Endothelial cell (in vitro differentiated cells): ENCODE data around the gene FGF10. TPM values are rescaled to one million over a fixed set of nuclear protein-coding genes. Genes with fewer than 3 reads are reported as not detected.
A peak's percentile ranks its signal among the peaks of the same experiment; 100 is the strongest.

Experiments
- DNase-seq: peaks from one replicate; pipeline ENCODE4 v3.0.0; 2021; ENCODE audit warnings: low spot score
- H3K27ac Mint-ChIP-seq: one replicate; pipeline ENCODE4 v1.8.0; 2021; ENCODE audit warnings: mixed read lengths, inconsistent platforms; ENCODE audit not compliant: unreplicated experiment
- H3K27me3 Mint-ChIP-seq: one replicate; pipeline ENCODE4 v1.8.0; 2021; ENCODE audit warnings: mild to moderate bottlenecking, moderate library complexity, mixed read lengths, inconsistent platforms; ENCODE audit not compliant: unreplicated experiment
- H3K36me3 Mint-ChIP-seq: one replicate; pipeline ENCODE4 v1.8.0; 2021; ENCODE audit warnings: mild to moderate bottlenecking, low read depth, mixed read lengths, inconsistent platforms; ENCODE audit not compliant: unreplicated experiment
- H3K4me1 Mint-ChIP-seq: one replicate; pipeline ENCODE4 v1.8.0; 2021; ENCODE audit warnings: mild to moderate bottlenecking, mixed read lengths, inconsistent platforms; ENCODE audit not compliant: unreplicated experiment
- H3K4me3 Mint-ChIP-seq: one replicate; pipeline ENCODE4 v1.8.0; 2021; ENCODE audit warnings: mild to moderate bottlenecking, mixed read lengths, inconsistent platforms; ENCODE audit not compliant: unreplicated experiment
- H3K9me3 Mint-ChIP-seq: one replicate; pipeline ENCODE4 v1.8.0; 2021; ENCODE audit warnings: mixed read lengths, inconsistent platforms; ENCODE audit not compliant: unreplicated experiment
- CTCF ChIP-seq: fragments of 200-600 bp; sonication (generic); IDR thresholded peaks from one replicate; pipeline ENCODE4 v1.5.0; 2021; ENCODE audit warnings: antibody characterized with exemption; ENCODE audit not compliant: unreplicated experiment
- total RNA-seq: library from RNA; stranded (reverse); fragmentation: NEBNext Ultra II Directional; extraction: Animal tissue kit (Norgen Biotek cat#: 25700); gene quantifications from one replicate; pipeline ENCODE4 v1.2.1, GENCODE V29; 2021; ENCODE audit not compliant: unreplicated experiment

FGF10 gene
- total RNA-seq, 1 donor from 2014 or later = 0.15 TPM

DNA sequence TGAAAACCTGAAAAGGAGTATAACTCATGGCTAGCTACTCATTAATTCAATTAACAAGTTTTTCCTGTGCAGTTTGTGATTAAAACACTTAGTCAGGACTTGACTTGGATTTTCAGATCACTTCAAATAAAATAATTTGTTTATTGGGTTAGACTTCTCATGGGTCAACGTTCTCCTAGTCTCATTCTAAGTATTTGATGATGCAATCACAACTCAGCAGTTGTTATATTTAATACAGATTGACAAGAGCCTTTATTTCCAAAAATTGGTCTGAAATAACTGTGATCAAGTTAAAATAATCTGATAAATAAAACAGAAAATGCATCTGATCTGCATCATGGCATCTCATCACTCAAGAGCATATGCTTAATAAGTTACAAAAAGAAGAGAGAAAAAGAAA is 113.9 kb downstream of the FGF10 start:
- Mint-ChIP-seq H3K27me3 (no peaks in the 10 kb centered on the region), H3K4me1 (no peaks in the 10 kb centered on the region), H3K36me3 (no peaks in the 10 kb centered on the region), H3K4me3 (no peak overlapping the region), H3K27ac (no peak overlapping the region), H3K9me3 (no peaks in the 10 kb centered on the region)
- no peak for TF ChIP-seq CTCF
- no peak for DNase-seq

DNA sequence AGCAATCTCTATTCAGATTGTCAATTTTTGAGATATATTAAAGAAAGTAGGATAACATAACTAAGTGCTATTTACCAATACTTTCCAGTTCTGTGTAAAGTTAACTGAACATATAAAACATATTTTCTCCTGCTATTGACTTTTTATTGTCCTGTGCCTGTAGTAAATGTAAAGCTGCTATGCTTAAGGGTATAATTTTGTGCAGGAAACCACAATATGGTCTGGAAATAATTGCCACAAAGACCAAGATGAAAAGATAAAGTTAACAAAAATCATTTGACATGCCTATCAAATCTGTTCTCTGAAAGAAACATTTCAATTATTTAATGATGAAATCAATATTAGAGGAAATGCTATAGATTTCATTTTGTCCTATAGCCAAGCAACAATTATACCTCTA is 121.3 kb downstream of the FGF10 start:
- Mint-ChIP-seq H3K27ac (peak overlapping the region; percentile 72), H3K4me3 (no peak overlapping the region)

GRCh38 chr5:44266882-44267576 is 122.2 kb downstream of the FGF10 start:
- Mint-ChIP-seq H3K9me3 (no peaks in the 10 kb centered on the region), H3K4me3 (no peak overlapping the region), H3K4me1 (peaks cover 11% of the 10 kb centered on the region), H3K27ac (peak overlapping the region; percentile 93), H3K36me3 (no peaks in the 10 kb centered on the region), H3K27me3 (no peaks in the 10 kb centered on the region)
- peak; percentile 33 for DNase-seq
- TF ChIP-seq CTCF = no peak

More for the DNA sequence above, 121.3 kb downstream of the FGF10 start:
- Mint-ChIP-seq H3K9me3 (no peaks in the 10 kb centered on the region), H3K4me1 (peaks cover 11% of the 10 kb centered on the region), H3K36me3 (no peaks in the 10 kb centered on the region), H3K27me3 (no peaks in the 10 kb centered on the region)
- no peak for DNase-seq
- no peak for TF ChIP-seq CTCF

- DNase-seq = no peak
- H3K27me3 Mint-ChIP-seq = no peaks in the 10 kb centered on the region
- no peak overlapping the region for H3K4me3 Mint-ChIP-seq
- no peak for TF ChIP-seq CTCF
- no peaks in the 10 kb centered on the region for H3K9me3 Mint-ChIP-seq
- peaks cover 11% of the 10 kb centered on the region for H3K4me1 Mint-ChIP-seq
- no peaks in the 10 kb centered on the region for H3K36me3 Mint-ChIP-seq
- no peak overlapping the region for H3K27ac Mint-ChIP-seq
Observed at GRCh38 chr5:44265713-44266112, 123.5 kb downstream of the FGF10 start.

- H3K27me3 Mint-ChIP-seq = no peaks in the 10 kb centered on the region
- peaks cover under 1% of the 10 kb centered on the region for H3K4me1 Mint-ChIP-seq
- no peaks in the 10 kb centered on the region for H3K36me3 Mint-ChIP-seq
- no peak overlapping the region for H3K27ac Mint-ChIP-seq
- H3K9me3 Mint-ChIP-seq = no peaks in the 10 kb centered on the region
- DNase-seq = no peak
- TF ChIP-seq CTCF = no peak
- H3K4me3 Mint-ChIP-seq = no peak overlapping the region
Observed at GRCh38 chr5:44260793-44261192, 128.4 kb downstream of the FGF10 start.
